HepG2 (cell line): Measurements from ENCODE around the gene UBE2O. TPM values are rescaled to one million over a fixed set of nuclear protein-coding genes. Genes with fewer than 3 reads are reported as not detected.

Source experiments
- ATAC-seq: fragments of 200-7000 bp; cut with Tn5 transposase; 3 replicates; pipeline ENCODE4 v1.9.1; 2020; ENCODE audit warnings: mild to moderate bottlenecking, moderate library complexity
- BruUV-seq: library from RNA; stranded (reverse); fragments of 400-500 nt; replicated peaks from 2 replicates; lab custom pipeline; 2021; lab: Mats Ljungman, UMichigan
- CTCF ChIA-PET: fragments of 300-600 bp; formaldehyde crosslinking; extraction: SDS; loops from one replicate; lab custom pipeline; 2021; ENCODE audit warnings: low total read pairs, inconsistent platforms, low intra/inter-chr PET ratio; lab: Yijun Ruan, JAX
- POLR2A ChIA-PET: fragments of 350-600 bp; sonication (Branson Sonifier 250); formaldehyde crosslinking; loops from one replicate; lab custom pipeline; 2020; ENCODE audit warnings: antibody characterized with exemption, inconsistent platforms; lab: Yijun Ruan, JAX
- DNase-seq: peaks from one replicate; pipeline ENCODE4 v3.0.0-alpha.2; 2015; ENCODE audit warnings: low spot score
- FAIRE-seq: peaks from 3 replicates; lab custom pipeline; 2011; peaks lifted over from hg19 to GRCh38; lab: Jason Lieb, UNC
- H2AFZ ChIP-seq: one replicate; pipeline ENCODE4 v1.6.1; 2011; ENCODE audit warnings: low read length, inconsistent platforms
- H3K27ac ChIP-seq: fragments of 300-600 bp; 3 replicates; pipeline ENCODE4 v1.8.0; 2011; ENCODE audit warnings: mixed run types, mild to moderate bottlenecking, mixed read lengths, low read length, inconsistent platforms; ENCODE audit not compliant: insufficient read depth; ENCODE audit errors: extremely low read length
- H3K27me3 ChIP-seq, 2 experiments: fragments of 200-600 bp in 1 of 2; 2 replicates in 1 of 2; 3 replicates in 1 of 2; pipeline versions ENCODE4 v1.6.0 to v1.8.0; 2011; ENCODE audit warnings: low read length in 2 of 2, mild to moderate bottlenecking in 2 of 2, moderate library complexity in 2 of 2, inconsistent platforms in 1 of 2; ENCODE audit not compliant: insufficient read depth in 2 of 2, control insufficient read depth in 1 of 2
- H3K36me3 ChIP-seq, 2 experiments: fragments of 200-600 bp in 1 of 2; replicated peaks in 1 of 2; 2 replicates in 1 of 2; 3 replicates in 1 of 2; pipeline versions ENCODE4 v1.5.1 to v1.8.0; 2011; ENCODE audit warnings: low read length in 2 of 2, inconsistent platforms in 1 of 2; ENCODE audit not compliant: insufficient read depth in 2 of 2, control insufficient read depth in 1 of 2
- H3K4me1 ChIP-seq: 2 replicates; pipeline ENCODE4 v1.5.1; 2012; ENCODE audit warnings: low read length, inconsistent platforms; ENCODE audit not compliant: insufficient read depth
- H3K4me2 ChIP-seq: 2 replicates; pipeline ENCODE4 v1.6.0; 2011; ENCODE audit warnings: low read depth, low read length, inconsistent platforms
- H3K4me3 ChIP-seq, 3 experiments: fragments of 200-600 bp in 1 of 3; sonication (generic), shearing (Covaris generic) in 1 of 3; replicated peaks in 1 of 3; 2 replicates each; pipeline ENCODE4 v1.5.1; 2011 to 2016; ENCODE audit warnings: low read length in 3 of 3, inconsistent platforms in 2 of 3, low read depth in 2 of 3, mild to moderate bottlenecking in 2 of 3, control low read depth in 1 of 3, mixed read lengths in 1 of 3; ENCODE audit not compliant: insufficient read depth in 1 of 3
- H3K79me2 ChIP-seq: one replicate; pipeline ENCODE4 v1.6.1; 2011; ENCODE audit warnings: low read length, inconsistent platforms; ENCODE audit not compliant: insufficient read depth
- H3K9ac ChIP-seq: 2 replicates; pipeline ENCODE4 v1.6.0; 2011; ENCODE audit warnings: mild to moderate bottlenecking, low read depth, low read length, inconsistent platforms; ENCODE audit not compliant: insufficient read depth
- H3K9me3 ChIP-seq: 2 replicates; pipeline ENCODE4 v1.5.1; 2012; ENCODE audit warnings: mild to moderate bottlenecking, low read length
- H4K20me1 ChIP-seq: 2 replicates; pipeline ENCODE4 v1.6.0; 2011; ENCODE audit warnings: inconsistent platforms, mild to moderate bottlenecking, low read length, moderate library complexity; ENCODE audit not compliant: insufficient read depth
- FOXP1 ChIP-seq, 2 experiments: fragments of 450-650 bp in 1 of 2; IDR thresholded peaks; 2 replicates each; pipeline ENCODE4 v1.6.1; 2017 to 2018; ENCODE audit warnings: antibody characterized with exemption in 1 of 2
- GABPA ChIP-seq, 2 experiments: IDR thresholded peaks; 2 replicates each; pipeline ENCODE4 v1.6.1; 2011 to 2016; ENCODE audit warnings: low read depth in 2 of 2, low read length in 1 of 2, missing biosample characterization in 1 of 2, missing genetic modification characterization in 1 of 2
- HNRNPK ChIP-seq: fragments of 200-400 bp; formaldehyde crosslinking; IDR thresholded peaks from 2 replicates; pipeline ENCODE4 v1.6.1; 2018; ENCODE audit warnings: low read length, low read depth, moderate library complexity, mild to moderate bottlenecking; ENCODE audit not compliant: poor library complexity, severe bottlenecking
- JUNB ChIP-seq: sonication (generic); formaldehyde crosslinking; IDR thresholded peaks from 2 replicates; pipeline ENCODE4 v1.8.0; 2022; ENCODE audit warnings: missing genetic modification reagents, mild to moderate bottlenecking, borderline replicate concordance
- JUND ChIP-seq: sonication (generic); formaldehyde crosslinking; IDR thresholded peaks from 2 replicates; pipeline ENCODE4 v1.8.0; 2022; ENCODE audit warnings: mild to moderate bottlenecking, missing genetic modification reagents
- KDM3A ChIP-seq: IDR thresholded peaks from 2 replicates; pipeline ENCODE4 v1.6.1; 2018; ENCODE audit warnings: low read depth, missing compliant biosample characterization
- MAFK ChIP-seq, 2 experiments: IDR thresholded peaks in 1 of 2; conservative IDR thresholded peaks in 1 of 2; 2 replicates each; pipeline ENCODE4 v1.6.1; 2011; ENCODE audit warnings: improper control_type of control experiment in 2 of 2, low read length in 2 of 2
- PRPF4 ChIP-seq: fragments of 200-400 bp; formaldehyde crosslinking; IDR thresholded peaks from 2 replicates; pipeline ENCODE4 v1.6.1; 2016; ENCODE audit warnings: low read length, low read depth; ENCODE audit not compliant: poor library complexity, severe bottlenecking
- RARA ChIP-seq: IDR thresholded peaks from 2 replicates; pipeline ENCODE4 v1.6.1; 2016; ENCODE audit warnings: missing genetic modification reagents, missing compliant biosample characterization
- RFX5 ChIP-seq: IDR thresholded peaks from 2 replicates; pipeline ENCODE4 v1.6.1; 2011; ENCODE audit warnings: low read depth, low read length, improper control_type of control experiment
- TCF7L2 ChIP-seq: IDR thresholded peaks from 2 replicates; pipeline ENCODE4 v1.6.1; 2011; ENCODE audit warnings: mild to moderate bottlenecking, low read depth, low read length, moderate library complexity
- TOE1 ChIP-seq: sonication (generic); formaldehyde crosslinking; IDR thresholded peaks from 2 replicates; pipeline ENCODE4 v1.4.0; 2020; ENCODE audit warnings: mild to moderate bottlenecking, missing genetic modification reagents
- ZFY ChIP-seq: sonication (generic); formaldehyde crosslinking; IDR thresholded peaks from 2 replicates; pipeline ENCODE4 v1.4.0; 2020; ENCODE audit warnings: missing genetic modification reagents
- ZNF263 ChIP-seq: sonication (generic); formaldehyde crosslinking; IDR thresholded peaks from 2 replicates; pipeline ENCODE4 v1.4.0; 2020; ENCODE audit warnings: missing genetic modification reagents
- ZNF446 ChIP-seq: sonication (generic); formaldehyde crosslinking; IDR thresholded peaks from 2 replicates; pipeline ENCODE4 v1.5.0; 2020; ENCODE audit warnings: mild to moderate bottlenecking, missing genetic modification reagents
- ZNF614 ChIP-seq: IDR thresholded peaks from 2 replicates; pipeline ENCODE4 v1.6.1; 2018; ENCODE audit warnings: missing biosample characterization, missing genetic modification reagents, inconsistent platforms, borderline replicate concordance
- ZNF616 ChIP-seq: sonication (generic); formaldehyde crosslinking; IDR thresholded peaks from 2 replicates; pipeline ENCODE4 v1.5.0; 2020; ENCODE audit warnings: low read depth, mild to moderate bottlenecking, missing genetic modification reagents
- WGBS: methylation state at CpG from one replicate; pipeline ENCODE4 v1.1.6; 2017; ENCODE audit warnings: low lambda C conversion rate; 5-methylcytosine and 5-hydroxymethylcytosine counted together
- in situ Hi-C: cut with HindIII; loops from 2 replicates; pipeline ENCODE4 v1.10.0; 2017; ENCODE audit warnings: low pct_unique_long_range_greater_than_20kb; ENCODE audit not compliant: extremely low pct_ligation_motif_present
- intact Hi-C: fragments of 100-400 bp; cut with micrococcal nuclease; formaldehyde crosslinking; loops from one replicate; pipeline ENCODE4 v1.10.0; 2022; ENCODE audit not compliant: unreplicated experiment
- polyA plus RNA-seq, 8 experiments: library from polyadenylated mRNA; depleted of rRNA in 3 of 8; stranded (reverse) in 7 of 8; unstranded in 1 of 8; fragments of >200 nt; fragmentation: Illumina TruSeq in 4 of 8; extraction: Trizol in 4 of 8; gene quantifications; 2 replicates each; pipeline versions ENCODE4 v1.2.1 to v1.2.3, GENCODE V29; 2011 to 2016; ENCODE audit warnings: low read depth in 4 of 8, missing spikeins in 1 of 8, mixed read lengths in 1 of 8; ENCODE audit not compliant: insufficient read depth in 1 of 8
- total RNA-seq, 5 experiments: library from RNA; depleted of rRNA; stranded (reverse); fragments of >200 nt; fragmentation: Illumina TruSeq; extraction: Trizol; gene quantifications; 2 replicates each; pipeline ENCODE4 v1.2.3, GENCODE V29; 2016; ENCODE audit warnings: low read depth in 1 of 5
- TF ChIP-seq, protein P1 (sequence below): sonication (generic); formaldehyde crosslinking; IDR thresholded peaks from 2 replicates; pipeline ENCODE4 v1.5.1; 2020; ENCODE audit warnings: mild to moderate bottlenecking, missing genetic modification reagents, borderline replicate concordance
- TF ChIP-seq, protein P2 (sequence below): sonication (generic); formaldehyde crosslinking; IDR thresholded peaks from 2 replicates; pipeline ENCODE4 v1.8.0; 2022; ENCODE audit warnings: missing genetic modification reagents, mild to moderate bottlenecking, inconsistent platforms, borderline replicate concordance

Gene UBE2O
- total and polyA plus RNA-seq, 2 of the 13 experiments (the other 11 are each of a cell fraction or from before 2014, with no cell fraction given), result 21.5 to 23.5 TPM

GRCh38 chr17:76345377-76345974, 107.5 kb downstream of the UBE2O start:
- no TSS peak for BruUV-seq
- Histone ChIP-seq H3K79me2 (peaks cover 56% of the 10 kb centered on the region), H4K20me1 (peaks cover 5% of the 10 kb centered on the region; the same call in 1 of the 2 replicates), H3K4me1 (peaks cover 42% of the 10 kb centered on the region), H3K4me2 (peak overlapping the region; percentile 34), H2AFZ (no peak overlapping the region), H3K27ac (peak overlapping the region; percentile 77), H3K9me3 (no peaks in the 10 kb centered on the region), H3K4me3 (no peak overlapping the region), H3K36me3 (peaks cover 38 to 63% of the 10 kb centered on the region in 2 experiments), H3K27me3 (no peaks in the 10 kb centered on the region), H3K9ac (peak overlapping the region; percentile 36; the same call in 1 of the 2 replicates)
- POLR2A ChIA-PET, result interaction anchor here (0.7 to 4.4 kb wide), 17 partner anchors 8 to 253 kb away, joined by 3 to 89 read pairs (median 5); partner anchors contain the start of genes PRPSAP1, SPHK1 and UBALD2
- intact Hi-C loops, result no loop called here
- DNase-seq, result peak; percentile 75
- peak; percentile 69 for FAIRE-seq
- peak; percentile 91 for ATAC-seq
- in situ Hi-C loops, result no loop called here
- whole genome bisulfite sequencing, result 83% methylated on average over 14 of the region's 14 CpGs
- CTCF ChIA-PET, result no interaction called here
- TF ChIP-seq FOXP1 (IDR thresholded peaks at IDR 0.05) (no peak), FOXP1 (CRISPR knock-in tag; IDR thresholded peaks at IDR 0.05) (no peak), GABPA (IDR thresholded peaks at IDR 0.05; ENCODE audit: low read depth, low read length) (no peak), GABPA (CRISPR knock-in tag; IDR thresholded peaks at IDR 0.05; ENCODE audit: low read depth) (no peak), KDM3A (CRISPR knock-in tag) (no peak), ZNF446 (CRISPR knock-in tag) (no peak), MAFK (conservative IDR thresholded peaks at IDR 0.05 in 1 of 2, IDR thresholded peaks at IDR 0.05 in 1 of 2; ENCODE audit: low read length in 2 of 2) (no peak), JUND (CRISPR knock-in tag) (no peak), RFX5 (no peak), RARA (CRISPR knock-in tag) (peak; percentile 59), TOE1 (CRISPR knock-in tag) (no peak), JUNB (CRISPR knock-in tag) (no peak), HNRNPK (no peak), ZNF263 (CRISPR knock-in tag) (no peak), PRPF4 (peak; percentile 74), ZFY (CRISPR knock-in tag) (no peak), ZNF616 (CRISPR knock-in tag) (no peak), TCF7L2 (no peak), ZNF614 (CRISPR knock-in tag) (no peak)
- TF ChIP-seq, protein P1, sequence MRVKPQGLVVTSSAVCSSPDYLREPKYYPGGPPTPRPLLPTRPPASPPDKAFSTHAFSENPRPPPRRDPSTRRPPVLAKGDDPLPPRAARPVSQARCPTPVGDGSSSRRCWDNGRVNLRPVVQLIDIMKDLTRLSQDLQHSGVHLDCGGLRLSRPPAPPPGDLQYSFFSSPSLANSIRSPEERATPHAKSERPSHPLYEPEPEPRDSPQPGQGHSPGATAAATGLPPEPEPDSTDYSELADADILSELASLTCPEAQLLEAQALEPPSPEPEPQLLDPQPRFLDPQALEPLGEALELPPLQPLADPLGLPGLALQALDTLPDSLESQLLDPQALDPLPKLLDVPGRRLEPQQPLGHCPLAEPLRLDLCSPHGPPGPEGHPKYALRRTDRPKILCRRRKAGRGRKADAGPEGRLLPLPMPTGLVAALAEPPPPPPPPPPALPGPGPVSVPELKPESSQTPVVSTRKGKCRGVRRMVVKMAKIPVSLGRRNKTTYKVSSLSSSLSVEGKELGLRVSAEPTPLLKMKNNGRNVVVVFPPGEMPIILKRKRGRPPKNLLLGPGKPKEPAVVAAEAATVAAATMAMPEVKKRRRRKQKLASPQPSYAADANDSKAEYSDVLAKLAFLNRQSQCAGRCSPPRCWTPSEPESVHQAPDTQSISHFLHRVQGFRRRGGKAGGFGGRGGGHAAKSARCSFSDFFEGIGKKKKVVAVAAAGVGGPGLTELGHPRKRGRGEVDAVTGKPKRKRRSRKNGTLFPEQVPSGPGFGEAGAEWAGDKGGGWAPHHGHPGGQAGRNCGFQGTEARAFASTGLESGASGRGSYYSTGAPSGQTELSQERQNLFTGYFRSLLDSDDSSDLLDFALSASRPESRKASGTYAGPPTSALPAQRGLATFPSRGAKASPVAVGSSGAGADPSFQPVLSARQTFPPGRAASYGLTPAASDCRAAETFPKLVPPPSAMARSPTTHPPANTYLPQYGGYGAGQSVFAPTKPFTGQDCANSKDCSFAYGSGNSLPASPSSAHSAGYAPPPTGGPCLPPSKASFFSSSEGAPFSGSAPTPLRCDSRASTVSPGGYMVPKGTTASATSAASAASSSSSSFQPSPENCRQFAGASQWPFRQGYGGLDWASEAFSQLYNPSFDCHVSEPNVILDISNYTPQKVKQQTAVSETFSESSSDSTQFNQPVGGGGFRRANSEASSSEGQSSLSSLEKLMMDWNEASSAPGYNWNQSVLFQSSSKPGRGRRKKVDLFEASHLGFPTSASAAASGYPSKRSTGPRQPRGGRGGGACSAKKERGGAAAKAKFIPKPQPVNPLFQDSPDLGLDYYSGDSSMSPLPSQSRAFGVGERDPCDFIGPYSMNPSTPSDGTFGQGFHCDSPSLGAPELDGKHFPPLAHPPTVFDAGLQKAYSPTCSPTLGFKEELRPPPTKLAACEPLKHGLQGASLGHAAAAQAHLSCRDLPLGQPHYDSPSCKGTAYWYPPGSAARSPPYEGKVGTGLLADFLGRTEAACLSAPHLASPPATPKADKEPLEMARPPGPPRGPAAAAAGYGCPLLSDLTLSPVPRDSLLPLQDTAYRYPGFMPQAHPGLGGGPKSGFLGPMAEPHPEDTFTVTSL (CRISPR knock-in tag), result no peak
- TF ChIP-seq, protein P2, sequence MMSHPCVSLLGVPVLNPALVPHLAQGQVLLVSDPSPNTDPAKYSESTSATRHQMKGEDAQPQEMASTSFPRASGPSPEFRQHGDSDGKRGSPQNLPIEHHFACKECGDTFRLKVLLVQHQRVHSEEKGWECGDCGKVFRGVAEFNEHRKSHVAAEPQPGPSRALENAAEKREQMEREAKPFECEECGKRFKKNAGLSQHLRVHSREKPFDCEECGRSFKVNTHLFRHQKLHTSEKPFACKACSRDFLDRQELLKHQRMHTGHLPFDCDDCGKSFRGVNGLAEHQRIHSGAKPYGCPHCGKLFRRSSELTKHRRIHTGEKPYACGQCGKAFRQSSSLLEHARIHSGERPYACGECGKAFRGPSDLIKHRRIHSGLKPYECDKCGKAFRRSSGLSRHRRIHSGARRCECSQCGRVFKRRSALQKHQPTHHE (CRISPR knock-in tag), result no peak
